Measurements from ENCODE around the gene POM121C. TPM values are rescaled to one million over a fixed set of nuclear protein-coding genes. Genes with fewer than 3 reads are reported as not detected.
"Not testable (repeated sequence)": the region's sequence is repeated elsewhere in the genome, so short reads cannot be mapped to it uniquely, and the experiment has no call there.

The POM121C gene
- total RNA-seq, 4 donors from 2014 or later: 2.1 to 68.3 (median 13.5) TPM

GRCh38 chr7:75442465-75443111, 43.5 kb downstream of the POM121C start:
- peak overlapping the region; percentile 80 to 85 for H3K27ac ChIP-seq
- DNase-seq: peak in 1 of 2 donors; percentile 38

DNA sequence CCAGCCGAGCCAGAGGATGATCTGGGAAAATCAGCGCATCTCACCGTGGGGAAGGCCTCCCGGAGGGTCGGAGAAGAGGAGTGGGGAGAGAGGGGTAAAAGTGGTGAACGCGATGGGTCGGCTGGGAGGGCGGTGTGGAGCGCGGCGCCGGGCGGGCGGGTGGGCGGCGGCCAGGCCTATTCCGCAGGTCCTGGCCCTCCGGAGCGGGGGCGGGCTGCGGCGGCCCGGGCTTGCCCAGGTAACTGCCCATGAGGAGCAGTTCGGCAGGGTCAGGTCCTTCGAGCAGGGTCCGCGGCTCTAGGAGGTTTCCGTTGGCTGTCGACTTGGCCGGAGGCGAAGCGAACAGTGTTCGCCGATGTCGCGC, 44.0 kb downstream of the POM121C start:
- intact Hi-C loops (cut with DNase I; ENCODE audit: low total_unique reads); H3K4me1 ChIP-seq; H3K27me3 ChIP-seq; H3K9me3 ChIP-seq; DNase-seq; H3K36me3 ChIP-seq: not testable (repeated sequence)
- Histone ChIP-seq H3K27ac (peak overlapping the region; percentile 80 to 85), H3K4me3 (peak overlapping the region; percentile 50 to 67)

More at GRCh38 chr7:75442465-75443111, 43.5 kb downstream of the POM121C start:
- H3K4me1 ChIP-seq; H3K9me3 ChIP-seq; H3K36me3 ChIP-seq; intact Hi-C loops (cut with DNase I; ENCODE audit: low total_unique reads); H3K27me3 ChIP-seq: not testable (repeated sequence)
- peak overlapping the region; percentile 50 to 67 for H3K4me3 ChIP-seq
- TF ChIP-seq CTCF (IDR thresholded peaks at IDR 0.05) (peak in 1 of 4 experiments; percentile 15), POLR2A (IDR thresholded peaks at IDR 0.05) (peak; percentile 53 to 73)

DNA sequence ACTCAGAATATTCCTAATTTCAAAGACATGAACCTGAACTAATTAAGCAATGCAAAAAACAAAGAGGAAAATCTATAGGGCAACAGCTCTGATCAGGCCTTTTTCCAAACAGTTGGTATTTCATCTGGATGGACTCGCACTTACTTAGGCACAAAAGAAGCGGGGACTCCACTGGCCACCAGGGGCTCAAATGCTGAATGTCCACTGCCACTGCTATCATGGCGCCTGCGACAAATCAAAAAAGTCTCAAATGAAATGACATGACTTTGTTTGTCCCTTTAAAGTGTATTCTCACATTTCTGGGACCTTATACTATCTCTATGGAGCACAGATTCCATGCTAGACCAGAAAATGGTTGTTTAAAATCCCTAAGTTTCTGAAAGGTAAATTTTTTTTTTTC, 47.1 kb downstream of the POM121C start:
- H3K9me3 ChIP-seq; H3K36me3 ChIP-seq; H3K27me3 ChIP-seq; H3K4me3 ChIP-seq; H3K4me1 ChIP-seq; DNase-seq; intact Hi-C loops (cut with DNase I; ENCODE audit: low total_unique reads); H3K27ac ChIP-seq: not testable (repeated sequence)

DNA sequence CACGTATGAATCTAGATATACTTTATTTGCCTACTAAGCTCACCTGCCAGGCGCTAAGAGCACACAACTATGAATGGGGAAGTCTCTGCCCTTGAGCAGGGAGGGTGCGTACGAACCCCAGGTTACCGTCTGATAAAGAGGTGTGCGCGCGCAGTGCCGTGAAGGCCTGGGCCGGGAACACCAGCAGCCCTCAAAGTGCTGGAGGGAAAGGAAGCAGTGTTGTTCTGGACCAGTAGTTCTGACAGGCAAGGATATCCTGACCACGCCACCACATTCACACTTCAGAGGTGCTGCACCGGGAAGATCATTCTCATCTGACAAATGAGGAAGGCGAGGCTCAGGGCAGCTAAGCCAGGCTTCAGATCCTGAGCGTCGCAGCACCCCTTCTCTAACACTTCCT, 62.6 kb downstream of the POM121C start:
- H3K36me3 ChIP-seq; H3K27me3 ChIP-seq; intact Hi-C loops (cut with DNase I; ENCODE audit: low total_unique reads); H3K9me3 ChIP-seq; H3K27ac ChIP-seq; H3K4me1 ChIP-seq; H3K4me3 ChIP-seq; DNase-seq: not testable (repeated sequence)

GRCh38 chr7:75421798-75422710, 64.0 kb downstream of the POM121C start:
- H3K36me3 ChIP-seq; H3K9me3 ChIP-seq; H3K4me1 ChIP-seq; intact Hi-C loops (cut with DNase I; ENCODE audit: low total_unique reads); H3K27ac ChIP-seq; H3K27me3 ChIP-seq; H3K4me3 ChIP-seq: not testable (repeated sequence)
- DNase-seq: peak in 1 of 2 donors; percentile 10

DNA sequence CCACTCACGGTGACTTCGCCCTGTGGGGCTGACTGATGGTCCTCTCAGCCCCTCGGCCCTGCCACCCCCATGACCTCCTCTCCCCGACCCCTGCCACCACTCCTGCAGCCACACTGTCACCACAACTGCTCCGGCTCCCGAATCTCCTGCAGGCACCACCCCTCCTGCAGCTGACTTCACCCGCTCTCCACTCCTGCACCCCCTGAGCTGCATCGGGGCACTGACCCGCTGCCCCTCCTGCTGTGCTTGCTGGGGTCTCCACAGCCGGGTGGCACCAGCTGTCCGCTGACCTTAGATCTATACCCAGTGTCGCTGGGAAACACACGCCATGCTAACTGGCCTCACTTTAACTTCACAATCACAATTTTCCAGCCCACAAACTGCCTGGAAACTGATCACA, 65.9 kb downstream of the POM121C start:
- DNase-seq: peak in 1 of 2 donors; percentile 3
- H3K36me3 ChIP-seq; intact Hi-C loops (cut with DNase I; ENCODE audit: low total_unique reads); H3K4me1 ChIP-seq; H3K27me3 ChIP-seq; H3K27ac ChIP-seq; H3K9me3 ChIP-seq; H3K4me3 ChIP-seq: not testable (repeated sequence)

DNA sequence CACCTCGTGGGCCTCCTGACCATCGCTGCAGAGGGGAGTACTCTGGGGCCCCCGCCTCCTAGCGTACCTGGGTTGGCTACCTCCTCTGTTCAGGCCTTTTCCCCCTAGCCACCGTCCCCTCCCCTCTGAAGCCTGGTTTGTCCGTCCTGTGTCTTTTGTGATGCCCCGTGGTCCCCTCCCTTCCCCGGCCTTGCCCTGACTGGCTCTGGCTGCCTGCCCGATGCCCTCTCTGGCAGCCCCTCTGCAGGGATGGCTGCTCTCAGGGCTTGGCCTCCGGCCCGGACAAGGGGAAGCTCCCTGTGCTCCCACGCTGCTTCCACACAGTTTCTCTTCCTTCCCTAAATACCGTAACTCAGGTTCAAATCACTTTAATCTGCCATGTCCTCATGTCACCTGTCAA, 66.4 kb downstream of the POM121C start:
- intact Hi-C loops (cut with DNase I; ENCODE audit: low total_unique reads); H3K27me3 ChIP-seq; H3K9me3 ChIP-seq; H3K36me3 ChIP-seq; H3K27ac ChIP-seq; H3K4me1 ChIP-seq; H3K4me3 ChIP-seq: not testable (repeated sequence)
- peak in 1 of 2 donors; percentile 14 for DNase-seq

DNA sequence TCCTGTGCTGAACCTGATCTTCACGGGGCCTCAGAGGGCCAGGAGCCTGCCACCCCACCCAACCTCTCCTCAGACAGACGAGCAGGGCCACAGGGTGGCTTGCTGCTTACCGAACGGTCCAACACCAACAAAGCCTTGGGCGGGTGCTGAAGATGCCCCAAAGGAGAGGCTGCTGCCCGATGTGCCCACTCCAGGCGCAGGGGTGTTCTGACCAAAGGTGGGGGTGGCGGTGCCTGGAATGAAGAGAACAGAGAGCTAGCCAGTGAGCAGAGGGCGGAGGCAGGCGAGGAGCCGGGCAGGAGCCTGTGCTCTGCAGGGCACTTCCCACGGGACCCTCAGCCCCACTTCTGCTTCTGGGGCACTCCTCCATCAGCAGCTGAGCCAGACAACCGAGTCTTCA, 66.9 kb downstream of the POM121C start:
- H3K27me3 ChIP-seq; H3K4me3 ChIP-seq; H3K9me3 ChIP-seq; intact Hi-C loops (cut with DNase I; ENCODE audit: low total_unique reads); H3K27ac ChIP-seq; H3K4me1 ChIP-seq; H3K36me3 ChIP-seq: not testable (repeated sequence)
- peak in 1 of 2 donors; percentile 10 for DNase-seq

DNA sequence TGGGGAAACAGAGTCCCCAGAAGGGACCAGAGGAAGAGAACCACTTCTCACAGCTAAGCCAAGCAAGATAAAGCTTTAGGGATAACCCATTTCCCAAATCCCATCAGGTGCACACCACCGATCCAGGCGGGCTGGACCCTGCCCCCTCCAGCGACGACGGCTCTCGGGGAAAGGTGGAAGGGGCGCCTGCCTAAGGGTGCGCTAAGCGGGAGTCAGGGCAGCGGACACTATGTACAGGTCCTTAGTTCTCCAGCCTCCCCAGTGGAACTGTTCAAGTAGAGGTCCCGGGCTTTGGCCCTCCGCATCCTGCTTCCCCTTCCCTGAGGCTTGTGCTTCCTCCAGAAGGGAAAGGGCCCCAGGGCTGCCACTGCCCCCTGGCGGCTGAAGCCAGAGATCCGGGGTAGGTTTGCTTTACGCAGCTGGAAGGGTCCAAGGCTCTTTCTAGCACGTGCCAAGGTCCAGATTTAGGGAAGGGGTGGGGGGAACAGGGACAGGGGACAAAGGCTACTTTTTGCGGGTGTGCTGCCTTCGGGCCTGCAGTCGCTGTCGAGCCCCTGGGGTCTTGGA, 67.7 kb downstream of the POM121C start:
- H3K27me3 ChIP-seq; intact Hi-C loops (cut with DNase I; ENCODE audit: low total_unique reads); H3K4me1 ChIP-seq; H3K36me3 ChIP-seq; H3K27ac ChIP-seq; H3K4me3 ChIP-seq; H3K9me3 ChIP-seq: not testable (repeated sequence)
- peak in 1 of 2 donors; percentile 5 for DNase-seq

GRCh38 chr7:75416787-75417186, 69.3 kb downstream of the POM121C start:
- DNase-seq: peak in 1 of 2 donors; percentile 7
- intact Hi-C loops (cut with DNase I; ENCODE audit: low total_unique reads); H3K27ac ChIP-seq; H3K4me1 ChIP-seq; H3K9me3 ChIP-seq; H3K36me3 ChIP-seq; H3K4me3 ChIP-seq; H3K27me3 ChIP-seq: not testable (repeated sequence)

- H3K36me3 ChIP-seq; intact Hi-C loops (cut with DNase I; ENCODE audit: low total_unique reads); H3K27me3 ChIP-seq; H3K27ac ChIP-seq; H3K4me1 ChIP-seq; H3K4me3 ChIP-seq; DNase-seq; H3K9me3 ChIP-seq: not testable (repeated sequence)
Observed at GRCh38 chr7:75415829-75416373, 70.2 kb downstream of the POM121C start.

DNA sequence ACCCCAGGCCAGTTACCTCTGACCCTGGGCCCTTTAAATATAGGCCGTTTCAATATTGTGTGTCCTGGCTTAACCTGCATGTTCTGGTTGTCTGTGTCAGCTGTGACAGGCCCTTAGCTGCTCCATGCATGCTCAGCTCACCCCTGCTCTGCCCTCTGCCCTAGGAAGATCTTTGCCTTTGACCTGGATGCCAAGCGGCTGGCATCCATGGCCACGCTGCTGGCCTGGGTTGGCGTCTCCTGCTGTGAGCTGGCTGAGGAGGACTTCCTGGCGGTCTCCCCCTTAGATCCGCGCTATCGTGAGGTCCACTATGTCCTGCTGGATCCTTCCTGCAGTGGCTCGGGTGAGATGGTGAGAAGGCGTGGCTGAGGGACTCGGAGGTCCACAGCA, 70.7 kb downstream of the POM121C start:
- H3K4me1 ChIP-seq; intact Hi-C loops (cut with DNase I; ENCODE audit: low total_unique reads); DNase-seq; H3K9me3 ChIP-seq; H3K4me3 ChIP-seq; H3K27ac ChIP-seq; H3K36me3 ChIP-seq; H3K27me3 ChIP-seq: not testable (repeated sequence)
